Measurements from ENCODE around the gene ALDH7A1.
"Not testable (repeated sequence)": the region's sequence is repeated elsewhere in the genome, so short reads cannot be mapped to it uniquely, and the experiment has no call there.

DNA sequence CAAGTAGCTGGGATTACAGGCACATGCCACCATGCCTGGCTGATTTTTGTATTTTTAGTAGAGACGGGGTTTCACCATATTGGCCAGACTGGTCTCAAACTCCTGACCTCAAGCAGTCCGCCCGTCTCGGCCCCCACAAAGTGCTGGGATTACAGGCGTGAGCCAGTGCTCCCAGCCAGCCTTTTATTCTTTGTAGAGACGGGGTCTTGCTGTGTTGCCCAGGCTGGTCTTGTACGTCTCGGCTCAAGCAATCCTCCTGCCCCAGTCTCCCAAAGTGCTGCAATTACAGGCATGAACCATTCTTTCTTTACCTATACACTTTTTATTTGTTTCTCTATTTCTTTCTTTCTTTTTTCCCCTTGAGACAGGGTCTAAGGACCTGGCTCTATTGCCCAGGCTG lies 22.6 kb upstream of the ALDH7A1 start:
- TF ChIP-seq, protein P1, sequence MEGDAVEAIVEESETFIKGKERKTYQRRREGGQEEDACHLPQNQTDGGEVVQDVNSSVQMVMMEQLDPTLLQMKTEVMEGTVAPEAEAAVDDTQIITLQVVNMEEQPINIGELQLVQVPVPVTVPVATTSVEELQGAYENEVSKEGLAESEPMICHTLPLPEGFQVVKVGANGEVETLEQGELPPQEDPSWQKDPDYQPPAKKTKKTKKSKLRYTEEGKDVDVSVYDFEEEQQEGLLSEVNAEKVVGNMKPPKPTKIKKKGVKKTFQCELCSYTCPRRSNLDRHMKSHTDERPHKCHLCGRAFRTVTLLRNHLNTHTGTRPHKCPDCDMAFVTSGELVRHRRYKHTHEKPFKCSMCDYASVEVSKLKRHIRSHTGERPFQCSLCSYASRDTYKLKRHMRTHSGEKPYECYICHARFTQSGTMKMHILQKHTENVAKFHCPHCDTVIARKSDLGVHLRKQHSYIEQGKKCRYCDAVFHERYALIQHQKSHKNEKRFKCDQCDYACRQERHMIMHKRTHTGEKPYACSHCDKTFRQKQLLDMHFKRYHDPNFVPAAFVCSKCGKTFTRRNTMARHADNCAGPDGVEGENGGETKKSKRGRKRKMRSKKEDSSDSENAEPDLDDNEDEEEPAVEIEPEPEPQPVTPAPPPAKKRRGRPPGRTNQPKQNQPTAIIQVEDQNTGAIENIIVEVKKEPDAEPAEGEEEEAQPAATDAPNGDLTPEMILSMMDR (IDR thresholded peaks at IDR 0.05), result not testable (repeated sequence)
- not testable (repeated sequence) for TF ChIP-seq EZH2phosphoT487, EZH2 (IDR thresholded peaks at IDR 0.05)

All from neural progenitor cell (in vitro differentiated cells).